H9 (cell line): ENCODE measurements around the gene OTOGL. TPM values are rescaled to one million over a fixed set of nuclear protein-coding genes. Genes with fewer than 3 reads are reported as not detected.

Experiments used
- DNase-seq: peaks from one replicate; pipeline ENCODE4 v3.0.0-alpha.2; 2017
- H2AFZ ChIP-seq: one replicate; pipeline ENCODE4 v1.6.1; 2013; ENCODE audit warnings: mild to moderate bottlenecking, low read length, control low read depth, moderate library complexity
- H2AK5ac ChIP-seq: 2 replicates; pipeline ENCODE4 v1.6.1; 2013; ENCODE audit warnings: low read length, control low read depth, mixed read lengths; ENCODE audit not compliant: insufficient read length
- H2BK120ac ChIP-seq: one replicate; pipeline ENCODE4 v1.6.1; 2013; ENCODE audit warnings: low read depth, mild to moderate bottlenecking, low read length, control low read depth, inconsistent platforms; ENCODE audit not compliant: poor library complexity, severe bottlenecking
- H2BK12ac ChIP-seq: 2 replicates; pipeline ENCODE4 v1.6.1; 2013; ENCODE audit warnings: low read length, control low read depth, mixed read lengths, low read depth; ENCODE audit not compliant: insufficient read length
- H2BK15ac ChIP-seq: 2 replicates; pipeline ENCODE4 v1.6.1; 2013; ENCODE audit warnings: low read depth, low read length, control low read depth
- H2BK20ac ChIP-seq: one replicate; pipeline ENCODE4 v1.6.1; 2013; ENCODE audit warnings: low read depth, mild to moderate bottlenecking, low read length, control low read depth, inconsistent platforms; ENCODE audit not compliant: poor library complexity, severe bottlenecking
- H2BK5ac ChIP-seq: 2 replicates; pipeline ENCODE4 v1.6.1; 2013; ENCODE audit warnings: low read length, control low read depth, mixed read lengths; ENCODE audit not compliant: insufficient read length
- H3K14ac ChIP-seq: 2 replicates; pipeline ENCODE4 v1.6.1; 2013; ENCODE audit warnings: low read length, control low read depth; ENCODE audit not compliant: insufficient read depth
- H3K18ac ChIP-seq: 2 replicates; pipeline ENCODE4 v1.6.1; 2013; ENCODE audit warnings: low read depth, mild to moderate bottlenecking, mixed read lengths, low read length, control low read depth; ENCODE audit not compliant: insufficient read length
- H3K23ac ChIP-seq: 2 replicates; pipeline ENCODE4 v1.6.1; 2013; ENCODE audit warnings: low read length, control low read depth, mixed read lengths, low read depth; ENCODE audit not compliant: insufficient read length
- H3K23me2 ChIP-seq: 2 replicates; pipeline ENCODE4 v1.6.1; 2013; ENCODE audit warnings: low read depth, mild to moderate bottlenecking, mixed read lengths, low read length, control low read depth; ENCODE audit not compliant: insufficient read length, poor library complexity, severe bottlenecking
- H3K27ac ChIP-seq: 2 replicates; pipeline ENCODE4 v1.5.1; 2013; ENCODE audit warnings: low read length, control low read depth, mixed read lengths, low read depth; ENCODE audit not compliant: insufficient read length
- H3K27me3 ChIP-seq: 2 replicates; pipeline ENCODE4 v1.6.1; 2013; ENCODE audit warnings: low read length, control low read depth, inconsistent platforms; ENCODE audit not compliant: insufficient read depth
- H3K4ac ChIP-seq: 2 replicates; pipeline ENCODE4 v1.6.1; 2013; ENCODE audit warnings: low read depth, mild to moderate bottlenecking, control low read depth, inconsistent platforms, low read length, moderate library complexity
- H3K4me1 ChIP-seq: 2 replicates; pipeline ENCODE4 v1.6.1; 2013; ENCODE audit warnings: low read length, control low read depth, inconsistent platforms; ENCODE audit not compliant: insufficient read depth
- H3K4me2 ChIP-seq: 2 replicates; pipeline ENCODE4 v1.6.1; 2013; ENCODE audit warnings: low read length, control low read depth, mixed read lengths; ENCODE audit not compliant: insufficient read length, insufficient read depth
- H3K56ac ChIP-seq: 2 replicates; pipeline ENCODE4 v1.6.1; 2013; ENCODE audit warnings: low read depth, mild to moderate bottlenecking, mixed read lengths, low read length, control low read depth; ENCODE audit not compliant: insufficient read length
- H3K79me1 ChIP-seq: 2 replicates; pipeline ENCODE4 v1.6.1; 2013; ENCODE audit warnings: low read depth, mild to moderate bottlenecking, moderate library complexity, low read length, control low read depth, inconsistent platforms; ENCODE audit not compliant: insufficient read depth, poor library complexity, severe bottlenecking
- H3K79me2 ChIP-seq: 2 replicates; pipeline ENCODE4 v1.6.1; 2013; ENCODE audit warnings: low read length, control low read depth, inconsistent platforms; ENCODE audit not compliant: insufficient read depth
- H3K9ac ChIP-seq: 2 replicates; pipeline ENCODE4 v1.6.1; 2013; ENCODE audit warnings: low read length, control low read depth, mixed read lengths; ENCODE audit not compliant: insufficient read length; ENCODE audit errors: extremely low read depth
- H3K9me3 ChIP-seq: one replicate; pipeline ENCODE4 v1.6.1; 2013; ENCODE audit warnings: low read depth, low read length, inconsistent platforms; ENCODE audit not compliant: control insufficient read depth
- H3T11ph ChIP-seq: one replicate; pipeline ENCODE4 v1.6.1; 2013; ENCODE audit warnings: mild to moderate bottlenecking, low read length, control low read depth, inconsistent platforms
- H4K20me1 ChIP-seq: one replicate; pipeline ENCODE4 v1.6.1; 2013; ENCODE audit not compliant: control insufficient read depth, insufficient read length, insufficient read depth
- H4K5ac ChIP-seq: 2 replicates; pipeline ENCODE4 v1.6.1; 2013; ENCODE audit warnings: low read depth, mild to moderate bottlenecking, mixed read lengths, low read length, control low read depth; ENCODE audit not compliant: insufficient read length
- H4K8ac ChIP-seq: replicated peaks from 2 replicates; pipeline ENCODE4 v1.6.1; 2013; ENCODE audit warnings: low read length, control low read depth, mixed read lengths, low read depth; ENCODE audit not compliant: insufficient read length
- H4K91ac ChIP-seq: 2 replicates; pipeline ENCODE4 v1.6.1; 2013; ENCODE audit warnings: low read depth, mild to moderate bottlenecking, moderate library complexity, mixed read lengths, low read length, control low read depth; ENCODE audit not compliant: insufficient read length
- H3K27ac Mint-ChIP-seq, 3 experiments: 2 replicates in 2 of 3; 3 replicates in 1 of 3; pipeline ENCODE4 v1.8.0; 2020 to 2021; ENCODE audit warnings: mixed read lengths in 3 of 3, mild to moderate bottlenecking in 1 of 3, moderate library complexity in 1 of 3
- H3K27me3 Mint-ChIP-seq: 2 replicates; pipeline ENCODE4 v1.8.0; 2021; ENCODE audit warnings: low read depth, mild to moderate bottlenecking, moderate library complexity, mixed read lengths
- H3K36me3 Mint-ChIP-seq, 3 experiments: 2 replicates in 2 of 3; 3 replicates in 1 of 3; pipeline ENCODE4 v1.8.0; 2020 to 2021; ENCODE audit warnings: low read depth in 3 of 3, mixed read lengths in 3 of 3; ENCODE audit not compliant: insufficient read depth in 1 of 3
- H3K4me1 Mint-ChIP-seq, 2 experiments: 2 replicates each; pipeline ENCODE4 v1.8.0; 2020; ENCODE audit warnings: mixed read lengths in 2 of 2
- H3K4me3 Mint-ChIP-seq, 2 experiments: 2 replicates in 1 of 2; 3 replicates in 1 of 2; pipeline ENCODE4 v1.8.0; 2020 to 2021; ENCODE audit warnings: mild to moderate bottlenecking in 2 of 2, mixed read lengths in 2 of 2, moderate library complexity in 1 of 2
- H3K9me3 Mint-ChIP-seq, 2 experiments: 2 replicates in 1 of 2; 3 replicates in 1 of 2; pipeline ENCODE4 v1.8.0; 2020; ENCODE audit warnings: mild to moderate bottlenecking in 2 of 2, mixed read lengths in 2 of 2, moderate library complexity in 1 of 2
- WGBS: extraction: QIAGEN DNeasy Blood & Tissue Kit; methylation state at CpG from one replicate; pipeline ENCODE4 v1.1.7; 2013; ENCODE audit warnings: missing lambda C conversion rate, low lambda C conversion rate, mixed read lengths; ENCODE audit not compliant: insufficient read length; ENCODE audit errors: extremely low coverage; 5-methylcytosine and 5-hydroxymethylcytosine counted together
- total RNA-seq: library from RNA; stranded (reverse); gene quantifications from 2 replicates; pipeline ENCODE4 v1.2.1, GENCODE V29; 2021
- TF ChIP-seq, protein P1 (sequence below): fragments of 200-600 bp; sonication (generic); conservative IDR thresholded peaks from 3 replicates; pipeline ENCODE4 v1.8.0; 2021; ENCODE audit warnings: antibody characterized with exemption, mild to moderate bottlenecking

The OTOGL gene
- total RNA-seq, 1 experiment from 2014 or later = 0.11 TPM

DNA sequence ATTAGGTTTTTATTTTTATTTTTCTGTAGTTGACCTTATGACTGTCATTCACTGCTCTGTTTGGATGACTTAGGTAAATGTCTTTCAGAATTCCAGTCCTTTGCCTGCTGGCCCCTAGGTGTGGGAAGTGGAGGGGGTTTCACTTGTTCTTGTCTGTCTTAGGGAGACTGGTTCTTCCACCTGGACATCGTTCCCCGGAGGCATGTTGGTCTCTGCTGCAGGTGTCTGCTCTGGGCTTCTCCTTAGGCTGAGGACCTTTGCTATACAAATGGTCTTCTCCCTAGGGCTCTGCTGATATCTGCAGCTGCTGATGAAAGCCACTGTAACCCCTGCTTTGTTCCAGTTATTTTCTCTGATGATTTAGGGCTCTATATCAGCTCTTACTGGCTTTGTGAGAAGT, 97.1 kb downstream of the OTOGL start:
- DNase-seq = no peak
- H3K14ac ChIP-seq = no peak overlapping the region
- no peaks in the 10 kb centered on the region for H3K9me3 ChIP-seq
- no peaks in the 10 kb centered on the region for H3K27me3 ChIP-seq
- H3K36me3 Mint-ChIP-seq = no peaks in the 10 kb centered on the region
- no peaks in the 10 kb centered on the region for H3K23me2 ChIP-seq
- no peak overlapping the region for H3K9ac ChIP-seq
- H2AFZ ChIP-seq = no peak overlapping the region
- H2BK15ac ChIP-seq = no peak overlapping the region
- no peak overlapping the region for H3K4me3 Mint-ChIP-seq
- no peak overlapping the region for H2BK120ac ChIP-seq
- H4K5ac ChIP-seq = no peak overlapping the region
- no peak overlapping the region; a peak in 1 of 7 replicates for H3K27ac Mint-ChIP-seq
- no peak overlapping the region for H3K18ac ChIP-seq
- H4K20me1 ChIP-seq = no peaks in the 10 kb centered on the region
- H3K79me1 ChIP-seq = no peaks in the 10 kb centered on the region
- H3T11ph ChIP-seq = no peak overlapping the region
- H3K23ac ChIP-seq = no peak overlapping the region
- H2BK20ac ChIP-seq = no peak overlapping the region
- no peaks in the 10 kb centered on the region for H3K79me2 ChIP-seq
- H3K4ac ChIP-seq = no peak overlapping the region
- H3K56ac ChIP-seq = no peak overlapping the region
- H2AK5ac ChIP-seq = no peak overlapping the region
- WGBS = no CpG with 5 or more reads among the region's 2 CpGs
- no peaks in the 10 kb centered on the region for H3K27me3 Mint-ChIP-seq
- H3K4me1 Mint-ChIP-seq = peaks cover 6 to 7% of the 10 kb centered on the region in 2 experiments
- no peak overlapping the region for H4K8ac ChIP-seq
- no peak overlapping the region for H3K4me2 ChIP-seq
- H3K27ac ChIP-seq = no peak overlapping the region
- no peak overlapping the region for H4K91ac ChIP-seq
- no peak overlapping the region for H2BK5ac ChIP-seq
- no peaks in the 10 kb centered on the region for H3K9me3 Mint-ChIP-seq
- peaks cover 3% of the 10 kb centered on the region; the same call in 1 of the 2 replicates for H3K4me1 ChIP-seq
- TF ChIP-seq, protein P1, sequence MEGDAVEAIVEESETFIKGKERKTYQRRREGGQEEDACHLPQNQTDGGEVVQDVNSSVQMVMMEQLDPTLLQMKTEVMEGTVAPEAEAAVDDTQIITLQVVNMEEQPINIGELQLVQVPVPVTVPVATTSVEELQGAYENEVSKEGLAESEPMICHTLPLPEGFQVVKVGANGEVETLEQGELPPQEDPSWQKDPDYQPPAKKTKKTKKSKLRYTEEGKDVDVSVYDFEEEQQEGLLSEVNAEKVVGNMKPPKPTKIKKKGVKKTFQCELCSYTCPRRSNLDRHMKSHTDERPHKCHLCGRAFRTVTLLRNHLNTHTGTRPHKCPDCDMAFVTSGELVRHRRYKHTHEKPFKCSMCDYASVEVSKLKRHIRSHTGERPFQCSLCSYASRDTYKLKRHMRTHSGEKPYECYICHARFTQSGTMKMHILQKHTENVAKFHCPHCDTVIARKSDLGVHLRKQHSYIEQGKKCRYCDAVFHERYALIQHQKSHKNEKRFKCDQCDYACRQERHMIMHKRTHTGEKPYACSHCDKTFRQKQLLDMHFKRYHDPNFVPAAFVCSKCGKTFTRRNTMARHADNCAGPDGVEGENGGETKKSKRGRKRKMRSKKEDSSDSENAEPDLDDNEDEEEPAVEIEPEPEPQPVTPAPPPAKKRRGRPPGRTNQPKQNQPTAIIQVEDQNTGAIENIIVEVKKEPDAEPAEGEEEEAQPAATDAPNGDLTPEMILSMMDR = no peak
- no peak overlapping the region for H2BK12ac ChIP-seq
